GM12864 (cell line): ENCODE measurements around the gene TAP1.
"Not testable (repeated sequence)": the region's sequence is repeated elsewhere in the genome, so short reads cannot be mapped to it uniquely, and the experiment has no call there.

Experiments
- DNase-seq: peaks from one replicate; pipeline ENCODE4 v3.0.0-alpha.2; 2011; ENCODE audit warnings: low read depth
- H3K4me3 ChIP-seq: 2 replicates; pipeline ENCODE4 v1.5.1; 2011; ENCODE audit warnings: mild to moderate bottlenecking, low read depth, low read length, control low read depth
- TF ChIP-seq, protein P1 (sequence below): IDR thresholded peaks from 2 replicates; pipeline ENCODE4 v1.5.1; 2011; ENCODE audit warnings: low read depth, mild to moderate bottlenecking, moderate library complexity, low read length, control low read depth, inconsistent platforms; ENCODE audit errors: missing control alignments

The TAP1 gene

GRCh38 chr6:32818867-32819266 is 34.6 kb downstream of the TAP1 start:
- H3K4me3 ChIP-seq, result no peak overlapping the region
- no peak for DNase-seq
- TF ChIP-seq, protein P1, sequence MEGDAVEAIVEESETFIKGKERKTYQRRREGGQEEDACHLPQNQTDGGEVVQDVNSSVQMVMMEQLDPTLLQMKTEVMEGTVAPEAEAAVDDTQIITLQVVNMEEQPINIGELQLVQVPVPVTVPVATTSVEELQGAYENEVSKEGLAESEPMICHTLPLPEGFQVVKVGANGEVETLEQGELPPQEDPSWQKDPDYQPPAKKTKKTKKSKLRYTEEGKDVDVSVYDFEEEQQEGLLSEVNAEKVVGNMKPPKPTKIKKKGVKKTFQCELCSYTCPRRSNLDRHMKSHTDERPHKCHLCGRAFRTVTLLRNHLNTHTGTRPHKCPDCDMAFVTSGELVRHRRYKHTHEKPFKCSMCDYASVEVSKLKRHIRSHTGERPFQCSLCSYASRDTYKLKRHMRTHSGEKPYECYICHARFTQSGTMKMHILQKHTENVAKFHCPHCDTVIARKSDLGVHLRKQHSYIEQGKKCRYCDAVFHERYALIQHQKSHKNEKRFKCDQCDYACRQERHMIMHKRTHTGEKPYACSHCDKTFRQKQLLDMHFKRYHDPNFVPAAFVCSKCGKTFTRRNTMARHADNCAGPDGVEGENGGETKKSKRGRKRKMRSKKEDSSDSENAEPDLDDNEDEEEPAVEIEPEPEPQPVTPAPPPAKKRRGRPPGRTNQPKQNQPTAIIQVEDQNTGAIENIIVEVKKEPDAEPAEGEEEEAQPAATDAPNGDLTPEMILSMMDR, result no peak

GRCh38 chr6:32816746-32817204 is 36.7 kb downstream of the TAP1 start, which contains the start of gene HLA-DOB:
Gene HLA-DOB, minus strand, starts transcription at chr6:32817002. Its CDS starts 51 bp downstream, at chr6:32816951.
- DNase-seq, result peak; percentile 57
- TF ChIP-seq, protein P1, result no peak
- peak within 1 kb of the TSS; percentile 64 for H3K4me3 ChIP-seq

- TF ChIP-seq, protein P1, result no peak
- DNase-seq, result peak; percentile 48
- H3K4me3 ChIP-seq, result peak overlapping the region; percentile 64
These were observed 37.5 kb downstream of the TAP1 start for GRCh38 chr6:32815996-32816395.

DNA sequence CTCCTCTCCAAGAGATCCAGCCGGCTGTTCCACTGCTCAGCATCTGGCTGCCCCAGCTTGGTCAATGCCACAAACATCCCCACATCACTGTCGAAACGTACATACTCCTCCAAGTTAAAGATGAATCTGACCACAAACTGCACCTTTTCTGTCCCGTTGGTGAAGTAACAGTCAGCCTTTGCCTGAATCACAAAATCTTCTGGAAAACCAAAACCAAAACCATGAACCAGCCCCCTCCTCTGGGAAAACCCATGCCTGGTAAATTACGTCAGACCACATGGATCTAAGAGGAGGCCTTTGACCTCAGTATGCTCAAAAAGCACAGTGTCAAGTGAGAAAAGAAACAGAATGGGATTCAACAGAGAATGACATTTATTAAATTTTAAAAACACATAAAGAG is 38.4 kb downstream of the TAP1 start:
- peak overlapping the region; percentile 64 for H3K4me3 ChIP-seq
- TF ChIP-seq, protein P1, result no peak
- no peak for DNase-seq

DNA sequence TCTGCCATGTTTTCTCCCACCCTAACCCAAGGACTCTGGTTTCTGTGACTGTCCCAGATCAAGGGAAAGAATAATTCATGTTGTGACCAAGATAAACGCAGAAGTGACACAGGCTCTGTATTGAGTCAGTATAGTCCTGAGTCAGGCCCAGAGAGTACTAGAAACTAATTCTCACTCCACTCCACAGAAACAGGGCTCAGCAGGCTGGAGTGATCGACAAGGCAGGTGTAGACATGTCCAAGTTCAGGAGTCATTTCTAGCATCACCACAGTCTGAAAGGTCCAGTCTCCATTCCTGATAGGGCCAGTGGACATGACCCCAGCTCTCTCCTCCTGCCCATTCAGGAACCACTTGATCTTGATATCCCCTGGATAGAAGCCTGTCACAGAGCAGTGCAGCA is 39.4 kb downstream of the TAP1 start:
- TF ChIP-seq, protein P1, result no peak
- no peak for DNase-seq
- no peak overlapping the region for H3K4me3 ChIP-seq

DNA sequence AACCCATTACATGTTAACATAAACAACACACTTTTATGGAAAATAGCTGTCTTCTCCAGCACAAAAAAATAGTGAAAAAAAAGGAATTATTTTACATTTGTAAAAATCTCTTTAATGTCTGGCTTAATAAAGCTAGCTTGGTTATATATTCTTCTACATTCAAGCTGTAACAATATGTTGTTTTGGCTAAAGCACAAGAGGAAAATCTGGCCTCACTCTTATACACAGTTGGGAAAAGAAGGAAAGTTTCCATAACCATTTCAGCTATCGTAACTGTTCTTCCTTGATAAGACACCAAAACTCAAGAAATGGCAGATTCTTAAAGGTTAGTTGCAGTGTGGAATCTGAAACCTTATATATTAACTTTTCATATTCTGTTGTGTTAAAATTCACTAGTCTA is 44.3 kb downstream of the TAP1 start:
- no peak for DNase-seq
- H3K4me3 ChIP-seq, result no peak overlapping the region
- TF ChIP-seq, protein P1, result no peak

- no peak overlapping the region for H3K4me3 ChIP-seq
- DNase-seq, result no peak
- TF ChIP-seq, protein P1, result peak; percentile 20
These were observed 46.4 kb downstream of the TAP1 start for GRCh38 chr6:32807020-32807580.

DNA sequence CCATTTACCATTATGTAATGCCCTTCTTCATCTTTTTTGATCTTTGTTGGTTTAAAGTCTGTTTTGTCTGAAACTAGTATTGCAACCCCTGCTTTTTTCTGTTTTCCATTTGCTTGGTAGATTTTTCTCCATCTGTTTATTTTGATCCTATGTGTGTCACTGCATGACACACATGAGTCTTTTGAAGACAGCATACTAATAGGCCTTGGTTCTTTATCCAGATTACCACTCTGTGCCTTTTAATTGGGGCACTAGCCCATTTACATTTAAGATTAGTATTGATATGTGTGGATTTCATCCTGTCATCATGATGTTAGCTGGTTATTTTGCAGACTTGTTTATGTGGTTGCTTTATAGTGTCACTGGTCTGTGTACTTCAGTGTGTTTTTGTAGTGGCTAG is 48.1 kb downstream of the TAP1 start:
- H3K4me3 ChIP-seq, DNase-seq: not testable (repeated sequence)
